Purkinje cell (primary cell): ENCODE results near the gene REXO1. TPM values are rescaled to one million over a fixed set of nuclear protein-coding genes. Genes with fewer than 3 reads are reported as not detected.

Experiments
- polyA plus RNA-seq: library from polyadenylated mRNA; unstranded; fragments of >200 nt; fragmentation: Nextera tagmentation; gene quantifications from 2 replicates; pipeline ENCODE4 v1.2.1, GENCODE V29; 2014

Gene REXO1
- polyA plus RNA-seq, result not detected in 2 replicates

GRCh38 chr19:1848399-1849131 is at the start of gene REXO1:
Gene REXO1 (minus strand): TSS chr19:1848483. CDS start chr19:1848358, 125 bp downstream.

GRCh38 chr19:1885398-1886119 is 37.3 kb upstream of the REXO1 start, which contains the start of gene ABHD17A:
Gene ABHD17A (minus strand): TSS chr19:1885496. CDS start chr19:1881566, 3,930 bp downstream.

GRCh38 chr19:1863328-1863637 is 15.0 kb upstream of the REXO1 start, which contains the start of gene KLF16:
Gene KLF16 (minus strand): TSS chr19:1863579. CDS start chr19:1863497, 82 bp downstream.

GRCh38 chr19:1811942-1812425 is 36.3 kb downstream of the REXO1 start, which contains the start of gene ATP8B3:
Gene ATP8B3 (minus strand): TSS chr19:1812276. CDS start chr19:1811736, 540 bp downstream.

Other genes starting within 250 kb of the REXO1 start
- 639 and 706 TPM in 2 replicates for gene UQCR11, start 243.0 kb downstream of the REXO1 start, polyA plus RNA-seq
- 0.24 and 0.73 TPM in 2 replicates for gene TCF3, start 195.9 kb downstream of the REXO1 start, polyA plus RNA-seq
- gene ONECUT3, start 95.0 kb downstream of the REXO1 start, polyA plus RNA-seq, result not detected in 2 replicates
- not detected in 2 replicates for gene ATP8B3, start 36.2 kb downstream of the REXO1 start, polyA plus RNA-seq
- gene KLF16, start 15.1 kb upstream of the REXO1 start, polyA plus RNA-seq, result 0.14 and 0.15 TPM in 2 replicates
- gene ABHD17A, start 37.0 kb upstream of the REXO1 start, polyA plus RNA-seq, result 0.53 TPM in 1 of 2 replicates, not detected in the other
- not detected in 2 replicates for gene ADAT3, start 56.9 kb upstream of the REXO1 start, polyA plus RNA-seq
- 2.4 and 2.7 TPM in 2 replicates for gene SCAMP4, start 56.9 kb upstream of the REXO1 start, polyA plus RNA-seq
- gene CSNK1G2, start 92.7 kb upstream of the REXO1 start, polyA plus RNA-seq, result 0.40 and 0.52 TPM in 2 replicates
- gene BTBD2, start 167.2 kb upstream of the REXO1 start, polyA plus RNA-seq, result 0.18 and 0.24 TPM in 2 replicates
- gene MKNK2, start 202.8 kb upstream of the REXO1 start, polyA plus RNA-seq, result 7.4 and 8.7 TPM in 2 replicates
- gene MOB3A, start 247.8 kb upstream of the REXO1 start, polyA plus RNA-seq, result 0.34 and 0.62 TPM in 2 replicates
- gene IZUMO4, start 248.4 kb upstream of the REXO1 start, polyA plus RNA-seq, result not detected in 2 replicates